ENCODE data around the gene MRPL18.

DNA sequence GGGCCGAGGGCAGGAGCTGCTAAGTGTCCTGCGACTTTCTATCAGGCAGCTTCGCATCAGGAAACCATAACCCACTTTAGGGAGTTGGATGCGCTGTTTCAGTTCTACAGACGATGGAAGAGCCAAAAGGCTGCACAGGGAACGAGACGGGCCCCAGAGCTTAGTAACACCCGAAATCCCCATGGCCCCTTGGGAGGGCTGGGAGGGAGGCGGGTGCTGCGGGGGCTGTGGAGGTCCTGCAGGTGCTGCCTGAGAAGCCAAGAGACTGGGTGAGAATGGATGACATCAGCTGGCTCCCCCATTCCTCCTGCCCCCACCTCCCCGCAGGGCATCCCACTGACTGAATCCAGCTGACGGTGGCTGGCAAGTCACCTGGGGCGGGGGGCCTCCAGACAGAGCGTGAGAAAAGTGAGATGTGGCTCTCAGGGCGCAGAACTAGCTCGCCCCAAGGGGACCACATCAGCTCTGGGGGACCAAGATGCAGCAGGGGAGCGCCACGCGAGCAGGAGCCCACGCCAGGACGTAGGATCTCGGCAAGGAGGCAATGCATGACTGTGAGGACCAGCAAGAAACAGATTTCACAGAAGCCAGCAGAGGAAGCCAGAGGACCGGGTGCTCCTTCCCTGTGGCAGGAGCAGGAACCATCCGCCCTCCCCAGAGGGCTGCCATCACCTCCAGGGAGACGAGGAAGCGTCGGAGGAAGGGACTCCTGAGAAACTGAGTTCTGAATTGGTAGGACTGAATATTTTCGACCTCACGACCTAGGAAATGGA, 46.6 kb downstream of the MRPL18 start:
- TF ChIP-seq POLR2AphosphoS5 (IDR thresholded peaks at IDR 0.05; ENCODE audit: borderline replicate concordance, low read depth, low read length) (no peak), EZH2 (IDR thresholded peaks at IDR 0.05) (no peak)

All from SK-N-MC (cell line).